MM.1S (cell line): Measurements from ENCODE around the gene SH3GL2.

Experiments used
- CTCF ChIP-seq: fragments of 300-600 bp; sonication (generic); IDR thresholded peaks from 2 replicates; pipeline ENCODE4 v1.5.1; 2016; ENCODE audit warnings: antibody characterized with exemption, low read length, mixed read lengths
- EZH2 ChIP-seq: fragments of 300-600 bp; sonication (generic); optimal IDR thresholded peaks from 2 replicates; pipeline ENCODE3; 2017; ENCODE audit warnings: low read depth, mild to moderate bottlenecking, antibody characterized with exemption, low read length, mixed read lengths

DNA sequence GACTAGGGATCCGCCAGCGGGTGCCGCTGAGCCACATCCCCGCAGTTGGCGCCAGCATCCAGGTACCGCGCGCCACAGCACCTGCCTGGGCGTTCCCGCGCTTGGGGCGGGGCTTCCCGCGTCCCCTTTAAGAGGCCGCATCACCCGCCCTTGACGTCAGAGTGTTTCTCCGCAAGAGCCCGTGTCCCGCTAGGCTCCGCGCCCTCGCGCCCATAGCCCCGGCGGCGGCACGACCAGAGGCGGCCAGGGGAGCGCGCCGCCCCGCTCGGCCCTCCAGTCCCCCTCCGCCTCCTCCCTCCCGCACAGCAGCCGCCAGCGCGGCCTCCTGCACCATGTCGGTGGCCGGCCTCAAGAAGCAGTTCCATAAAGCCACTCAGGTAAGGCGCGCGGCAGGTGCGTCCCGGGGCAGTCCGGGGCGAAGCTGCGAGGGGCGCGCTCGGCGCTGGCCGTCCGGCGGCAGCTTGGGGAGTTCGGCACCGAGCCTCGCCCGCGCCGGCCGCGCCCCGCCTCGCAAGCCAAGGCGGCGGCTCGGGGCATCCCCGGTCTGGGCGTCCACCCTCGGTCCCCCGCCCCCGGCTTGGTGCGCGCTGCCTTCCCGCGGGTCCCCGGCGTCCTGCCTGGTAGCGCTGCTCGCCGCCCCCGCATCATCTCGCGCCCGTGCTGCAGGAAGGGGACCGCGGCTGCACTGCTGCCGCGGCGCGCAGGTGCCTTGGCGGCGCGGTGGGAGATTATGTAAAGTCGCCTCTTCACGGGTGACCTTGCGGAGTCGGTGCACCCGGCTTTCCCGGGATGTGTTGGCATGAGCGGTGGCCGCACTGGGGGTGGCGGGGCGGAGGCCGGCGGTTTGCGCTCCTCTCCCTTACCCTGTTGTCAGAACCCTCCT lies at the start of gene SH3GL2:
- TF ChIP-seq CTCF, result no peak
- TF ChIP-seq EZH2, result no peak
